ENCODE data around the gene DPY30.

DPY30 gene

DNA sequence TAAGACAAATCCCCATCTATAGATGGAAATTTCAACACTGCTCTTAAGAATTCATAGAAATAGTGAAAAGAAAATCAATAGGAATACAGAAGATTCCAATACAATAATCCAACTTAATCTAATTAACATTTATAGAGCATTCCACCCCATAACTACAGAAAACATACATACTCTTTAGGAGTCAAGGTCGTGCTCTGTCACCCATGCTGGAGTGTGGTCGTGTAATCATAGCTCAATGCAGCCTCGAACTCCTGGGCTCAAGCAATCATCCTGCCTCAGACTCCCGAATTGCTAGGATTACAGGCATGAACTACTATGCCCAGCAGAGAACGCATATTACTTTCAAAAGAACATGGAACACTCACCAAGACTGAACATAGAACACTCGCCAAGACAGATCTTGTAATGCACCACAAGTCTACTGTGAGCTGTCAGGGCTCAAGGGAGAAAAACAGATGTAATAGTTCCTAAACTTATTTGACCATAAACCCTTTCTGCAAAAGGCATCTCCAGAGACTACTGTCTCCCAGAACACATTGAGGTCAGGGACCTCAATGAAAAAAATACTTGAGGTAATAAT, 42.9 kb downstream of the DPY30 start:
- TF ChIP-seq, protein P1, sequence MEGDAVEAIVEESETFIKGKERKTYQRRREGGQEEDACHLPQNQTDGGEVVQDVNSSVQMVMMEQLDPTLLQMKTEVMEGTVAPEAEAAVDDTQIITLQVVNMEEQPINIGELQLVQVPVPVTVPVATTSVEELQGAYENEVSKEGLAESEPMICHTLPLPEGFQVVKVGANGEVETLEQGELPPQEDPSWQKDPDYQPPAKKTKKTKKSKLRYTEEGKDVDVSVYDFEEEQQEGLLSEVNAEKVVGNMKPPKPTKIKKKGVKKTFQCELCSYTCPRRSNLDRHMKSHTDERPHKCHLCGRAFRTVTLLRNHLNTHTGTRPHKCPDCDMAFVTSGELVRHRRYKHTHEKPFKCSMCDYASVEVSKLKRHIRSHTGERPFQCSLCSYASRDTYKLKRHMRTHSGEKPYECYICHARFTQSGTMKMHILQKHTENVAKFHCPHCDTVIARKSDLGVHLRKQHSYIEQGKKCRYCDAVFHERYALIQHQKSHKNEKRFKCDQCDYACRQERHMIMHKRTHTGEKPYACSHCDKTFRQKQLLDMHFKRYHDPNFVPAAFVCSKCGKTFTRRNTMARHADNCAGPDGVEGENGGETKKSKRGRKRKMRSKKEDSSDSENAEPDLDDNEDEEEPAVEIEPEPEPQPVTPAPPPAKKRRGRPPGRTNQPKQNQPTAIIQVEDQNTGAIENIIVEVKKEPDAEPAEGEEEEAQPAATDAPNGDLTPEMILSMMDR (IDR thresholded peaks at IDR 0.05; ENCODE audit: insufficient read depth, low read depth, low read length, missing control alignments), result no peak
- H3K4me3 ChIP-seq (ENCODE audit: low read length), result no peak overlapping the region
- no peak for DNase-seq (ENCODE audit: low read depth)

DNA sequence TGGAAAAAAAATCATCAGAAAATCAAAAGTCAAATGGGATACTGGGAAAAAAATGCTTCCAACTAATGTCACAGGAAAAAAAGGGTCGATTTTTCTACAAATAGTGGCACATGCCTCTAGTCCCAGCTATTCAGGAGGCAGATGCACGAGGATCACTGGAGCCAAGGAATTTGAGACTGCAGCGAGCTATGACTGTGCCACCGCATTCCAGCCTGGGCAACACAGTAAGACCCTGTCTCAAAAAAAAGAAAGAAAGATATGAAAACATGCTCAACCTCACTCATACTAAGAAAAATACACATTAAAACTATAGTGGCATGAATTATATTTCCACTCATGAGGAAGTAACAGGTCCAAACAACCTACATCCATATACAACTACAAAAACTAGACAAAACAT, 46.7 kb downstream of the DPY30 start:
- no peak overlapping the region for H3K4me3 ChIP-seq (ENCODE audit: low read length)
- no peak for DNase-seq (ENCODE audit: low read depth)
- TF ChIP-seq, protein P1 (IDR thresholded peaks at IDR 0.05; ENCODE audit: insufficient read depth, low read depth, low read length, missing control alignments), result no peak

DNA sequence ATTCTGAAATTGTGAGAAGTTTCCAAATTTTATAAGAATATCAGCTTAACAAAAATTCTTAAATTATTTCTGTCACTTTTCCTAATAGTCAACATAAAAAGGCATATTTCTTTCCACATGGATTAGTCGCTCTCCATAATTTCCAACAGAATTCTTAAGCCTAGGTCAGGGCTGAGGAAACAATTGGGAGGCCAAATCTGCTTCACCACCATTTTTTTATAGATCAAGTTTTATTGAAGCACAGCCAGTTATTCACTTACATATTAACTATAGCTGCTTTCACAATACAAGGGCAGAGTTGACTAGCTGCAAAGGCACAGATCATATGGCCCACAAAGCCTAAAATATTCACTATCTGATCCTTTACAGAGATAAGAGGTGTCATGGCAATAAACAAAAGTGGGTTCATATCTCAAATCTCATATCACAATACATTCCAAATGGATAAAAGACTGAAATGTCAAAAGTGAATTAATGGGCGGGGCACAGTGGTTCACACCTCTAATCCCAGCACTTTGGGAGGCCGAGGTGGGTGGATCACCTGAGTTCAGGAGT, 47.5 kb downstream of the DPY30 start:
- TF ChIP-seq, protein P1 (IDR thresholded peaks at IDR 0.05; ENCODE audit: insufficient read depth, low read depth, low read length, missing control alignments), result no peak
- no peak for DNase-seq (ENCODE audit: low read depth)
- no peak overlapping the region for H3K4me3 ChIP-seq (ENCODE audit: low read length)

DNA sequence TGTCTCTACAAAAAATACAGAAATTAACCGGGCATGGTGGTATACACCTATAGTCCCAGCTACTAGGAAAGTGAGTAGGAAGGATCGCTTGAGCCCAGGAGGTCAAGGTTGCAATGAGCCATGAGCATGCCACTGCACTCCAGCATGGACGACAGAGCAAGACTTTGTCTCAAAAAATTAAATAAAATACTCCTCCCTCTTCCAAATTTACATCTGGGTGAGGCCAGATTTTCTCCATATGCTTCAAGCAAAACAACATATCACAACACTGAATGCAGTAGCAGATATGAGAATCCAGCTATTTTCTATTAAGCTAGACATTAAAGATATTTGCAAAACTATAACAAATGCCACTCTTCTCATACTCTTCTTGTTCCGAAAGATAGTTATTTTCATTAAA, 49.7 kb downstream of the DPY30 start:
- TF ChIP-seq, protein P1 (IDR thresholded peaks at IDR 0.05; ENCODE audit: insufficient read depth, low read depth, low read length, missing control alignments), result no peak
- DNase-seq (ENCODE audit: low read depth), result no peak
- no peak overlapping the region for H3K4me3 ChIP-seq (ENCODE audit: low read length)

DNA sequence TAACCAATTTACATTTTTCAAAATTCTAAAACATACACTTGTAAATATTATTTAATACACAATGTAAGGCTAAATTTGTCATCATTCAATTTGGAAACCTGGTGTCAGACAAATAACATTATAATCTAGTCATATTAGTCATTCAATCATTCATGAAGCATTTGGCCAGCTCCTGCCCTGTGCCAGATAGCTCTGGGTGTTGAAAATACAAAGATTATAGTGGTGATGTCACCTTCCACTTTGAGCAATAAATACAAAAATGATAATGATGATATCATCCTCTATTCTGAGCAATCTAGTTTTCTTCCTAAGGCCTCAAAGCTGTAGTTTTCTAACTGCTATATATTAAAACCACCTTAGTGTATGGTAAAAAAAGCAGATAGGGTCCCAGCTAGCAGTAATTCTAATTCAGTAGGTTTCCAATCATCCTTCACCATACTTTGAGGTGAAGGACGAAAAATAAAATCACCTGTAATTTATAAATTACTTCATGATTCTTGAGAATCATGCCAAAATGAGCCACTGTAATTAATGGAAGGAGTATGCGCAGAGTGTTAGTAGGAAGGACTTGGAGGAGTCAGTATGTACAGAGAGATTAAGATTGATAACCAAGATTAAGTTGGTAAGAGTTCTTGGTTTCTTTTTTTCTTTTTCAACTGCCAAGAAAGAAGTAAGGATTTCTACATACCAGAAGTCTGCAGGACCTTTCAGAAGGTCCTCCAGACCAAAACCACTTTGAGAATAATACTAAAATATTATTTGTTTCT, 52.0 kb downstream of the DPY30 start:
- peak; percentile 90 for DNase-seq (ENCODE audit: low read depth)
- H3K4me3 ChIP-seq (ENCODE audit: low read length), result no peak overlapping the region
- TF ChIP-seq, protein P1 (IDR thresholded peaks at IDR 0.05; ENCODE audit: insufficient read depth, low read depth, low read length, missing control alignments), result no peak

DNA sequence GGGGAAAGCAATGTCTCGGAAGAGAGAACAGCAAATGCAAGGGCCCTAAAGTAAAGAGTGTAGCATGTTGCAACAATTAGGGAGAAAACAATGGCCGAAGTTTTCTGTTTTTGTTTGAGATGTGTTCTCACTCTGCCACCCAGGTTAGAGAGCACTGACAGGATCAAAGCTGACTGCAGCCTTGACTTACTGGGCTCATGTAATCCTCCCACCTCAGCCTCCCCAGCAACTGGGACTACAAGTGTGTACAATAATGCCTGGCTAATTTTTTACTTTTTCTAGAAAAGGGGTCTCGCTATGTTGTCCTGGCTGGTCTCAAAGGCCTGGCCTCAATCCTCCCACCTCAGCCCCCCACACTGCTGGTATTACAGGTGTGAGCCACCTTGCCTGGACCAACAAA, 52.7 kb downstream of the DPY30 start:
- DNase-seq (ENCODE audit: low read depth), result no peak
- H3K4me3 ChIP-seq (ENCODE audit: low read length), result no peak overlapping the region
- TF ChIP-seq, protein P1 (IDR thresholded peaks at IDR 0.05; ENCODE audit: insufficient read depth, low read depth, low read length, missing control alignments), result no peak
